SU-DHL-6 (cell line): Measurements from ENCODE around the gene CLTCL1.

Experiments used
- CTCF ChIP-seq: fragments of 200-600 bp; sonication (generic); IDR thresholded peaks from one replicate; pipeline ENCODE4 v1.5.1; 2017; ENCODE audit warnings: antibody characterized with exemption, mild to moderate bottlenecking, low read length, moderate library complexity; ENCODE audit not compliant: insufficient read depth, poor library complexity, severe bottlenecking
- EZH2phosphoT487 ChIP-seq: fragments of 200-600 bp; sonication (generic), shearing (Covaris generic); conservative IDR thresholded peaks from 2 replicates; pipeline ENCODE4 v1.6.1; 2018; ENCODE audit warnings: mild to moderate bottlenecking, antibody characterized with exemption, low read length, moderate library complexity, mixed read lengths

- TF ChIP-seq CTCF (no peak), EZH2phosphoT487 (no peak)
Observed at GRCh38 chr22:19260804-19261203, 30.7 kb downstream of the CLTCL1 start.
